ENCODE data around the gene DSN1.
A peak's percentile ranks its signal among the peaks of the same experiment; 100 is the strongest.

The DSN1 gene

GRCh38 chr20:36752582-36752981 is 21.0 kb downstream of the DSN1 start:
- no peak for DNase-seq

- DNase-seq, result peak; percentile 93
These were observed 27.5 kb downstream of the DSN1 start, which contains the start of gene NDRG3 for GRCh38 chr20:36745927-36746659. Gene NDRG3 (minus strand): TSS chr20:36746090. CDS start chr20:36721735, 24,355 bp downstream.

GRCh38 chr20:36745234-36745926 is 28.2 kb downstream of the DSN1 start:
- no peak for DNase-seq

- DNase-seq, result no peak
These were observed 28.8 kb downstream of the DSN1 start for GRCh38 chr20:36744764-36745191.

GRCh38 chr20:36744243-36744642 is 29.3 kb downstream of the DSN1 start:
- DNase-seq, result no peak

- no peak for DNase-seq
These were observed 31.0 kb downstream of the DSN1 start for GRCh38 chr20:36742558-36742957.

GRCh38 chr20:36741072-36741471 is 32.5 kb downstream of the DSN1 start:
- DNase-seq, result no peak

- DNase-seq, result no peak
These were observed 36.4 kb downstream of the DSN1 start for GRCh38 chr20:36737183-36737499.

- DNase-seq, result no peak
These were observed 36.9 kb downstream of the DSN1 start for GRCh38 chr20:36736451-36737182.

- DNase-seq, result no peak
These were observed 41.1 kb downstream of the DSN1 start for GRCh38 chr20:36732456-36732855.

- no peak for DNase-seq
These were observed 44.6 kb downstream of the DSN1 start for GRCh38 chr20:36728986-36729385.

GRCh38 chr20:36726168-36726567 is 47.4 kb downstream of the DSN1 start:
- DNase-seq, result no peak

- DNase-seq, result peak; percentile 19
These were observed 53.1 kb downstream of the DSN1 start for GRCh38 chr20:36720510-36720909.

- no peak for DNase-seq
These were observed 55.9 kb downstream of the DSN1 start for GRCh38 chr20:36717657-36718056.

- no peak for DNase-seq
These were observed 56.5 kb downstream of the DSN1 start for GRCh38 chr20:36717021-36717420.

GRCh38 chr20:36712775-36713174 is 60.8 kb downstream of the DSN1 start:
- no peak for DNase-seq

- no peak for DNase-seq
These were observed 64.4 kb downstream of the DSN1 start for GRCh38 chr20:36709126-36709525.

- DNase-seq, result no peak
These were observed 70.0 kb downstream of the DSN1 start for GRCh38 chr20:36703530-36703929.
